Activated naive CD4-positive, alpha-beta T cell (primary cell): ENCODE data around the gene SH3GL1.
A peak's percentile ranks its signal among the peaks of the same experiment; 100 is the strongest.

ENCODE experiments used
- DNase-seq, 4 experiments: peaks; one replicate each; lab custom pipeline; 2025; lab: John Stamatoyannopoulos, UW

SH3GL1 gene

GRCh38 chr19:4375164-4376027, 25.0 kb downstream of the SH3GL1 start:
- no peak for DNase-seq

DNA sequence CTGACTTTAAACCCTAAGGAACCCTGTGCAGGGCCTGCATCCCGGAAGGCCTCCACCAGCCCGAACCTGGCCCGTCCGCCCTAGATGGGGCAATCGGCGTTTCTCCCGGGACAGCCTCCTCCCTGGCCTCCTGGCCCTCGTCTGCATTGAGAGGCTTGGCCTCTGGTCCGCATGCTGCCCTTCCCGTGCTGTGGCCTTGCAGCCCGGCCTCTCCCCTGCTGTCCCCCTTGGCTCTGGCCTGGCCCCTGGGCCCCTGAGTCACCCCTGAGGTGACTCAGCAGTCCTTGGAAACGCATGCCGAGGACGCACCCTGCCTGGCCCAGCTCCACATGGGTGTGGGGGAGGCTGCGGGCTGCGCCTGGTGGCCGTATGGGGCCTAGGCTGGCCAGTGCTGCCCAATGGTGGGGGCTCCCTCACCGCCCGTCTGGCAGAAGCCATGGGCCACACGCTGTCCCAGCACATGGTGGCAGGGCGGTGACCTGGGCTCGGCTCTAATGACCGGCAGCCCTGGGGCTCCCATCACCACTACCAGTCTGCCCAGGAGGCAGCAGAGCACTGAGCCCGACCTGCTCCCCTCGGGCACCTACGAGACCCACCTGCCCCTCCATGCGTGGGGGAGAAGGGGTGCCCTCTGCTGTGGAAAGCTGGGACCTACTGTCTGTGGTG, 25.7 kb downstream of the SH3GL1 start:
- DNase-seq: no peak

DNA sequence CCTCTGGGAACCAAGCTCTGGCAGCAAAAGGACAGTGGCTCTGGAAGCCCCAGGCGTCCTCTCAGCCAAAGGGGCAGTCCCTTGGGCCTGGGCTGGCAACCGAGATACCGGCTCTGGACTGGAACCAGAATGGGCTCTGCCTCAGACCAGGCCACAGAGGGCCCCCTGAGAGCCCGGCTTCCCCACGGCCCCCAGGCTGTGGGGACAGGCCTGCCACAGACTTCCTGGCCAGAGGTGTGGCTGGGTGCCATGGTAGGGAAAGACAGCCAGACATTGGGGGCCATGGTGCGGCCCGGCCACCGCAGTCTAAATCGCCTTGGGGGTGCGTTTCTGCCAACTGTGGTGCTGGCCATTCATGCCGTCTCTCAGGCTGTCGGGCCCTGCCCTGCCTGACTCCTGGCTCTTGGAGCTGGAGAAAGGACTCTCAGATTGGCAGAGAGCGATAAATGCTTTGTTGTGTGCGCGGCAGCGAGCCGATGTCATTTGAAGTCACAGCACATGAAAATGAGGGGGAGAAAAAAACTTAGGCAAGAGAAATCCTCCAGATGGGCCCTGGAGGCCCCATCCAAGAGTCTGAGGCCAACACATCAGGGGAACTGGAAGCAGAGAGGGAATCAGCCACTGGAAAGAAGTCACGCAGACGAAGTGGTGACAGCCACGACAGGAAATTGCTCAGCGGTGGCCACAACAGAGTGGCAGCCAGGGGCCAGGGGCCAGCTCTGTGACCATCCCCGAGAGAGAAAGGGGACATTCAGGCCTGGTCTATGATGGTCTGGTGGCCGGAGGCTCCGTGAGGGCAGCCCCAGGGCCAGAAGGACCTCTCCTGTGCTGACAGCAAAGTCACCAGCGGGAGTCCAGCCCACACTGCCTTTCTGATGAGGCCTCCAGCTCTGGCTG, 26.5 kb downstream of the SH3GL1 start:
- DNase-seq: no peak

DNA sequence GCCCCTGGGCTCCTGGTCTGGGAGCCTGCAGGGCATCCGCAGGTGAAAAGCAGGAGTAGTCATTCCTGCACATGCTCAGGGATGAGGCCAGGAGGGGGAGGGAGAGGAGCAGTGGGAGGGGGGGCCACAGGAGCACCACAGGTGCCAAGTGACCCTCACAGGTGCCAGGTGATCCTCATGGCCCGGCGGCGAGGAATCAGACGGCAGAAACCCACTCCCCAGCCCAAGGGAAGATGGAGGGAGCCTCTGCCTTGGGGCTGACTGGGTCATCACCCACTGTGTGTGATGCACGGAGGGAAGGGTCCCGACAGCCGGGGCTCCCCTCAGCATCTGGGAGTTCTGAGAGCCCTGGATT, 27.4 kb downstream of the SH3GL1 start:
- no peak for DNase-seq

GRCh38 chr19:4372165-4373012, 28.0 kb downstream of the SH3GL1 start:
- no peak for DNase-seq

DNA sequence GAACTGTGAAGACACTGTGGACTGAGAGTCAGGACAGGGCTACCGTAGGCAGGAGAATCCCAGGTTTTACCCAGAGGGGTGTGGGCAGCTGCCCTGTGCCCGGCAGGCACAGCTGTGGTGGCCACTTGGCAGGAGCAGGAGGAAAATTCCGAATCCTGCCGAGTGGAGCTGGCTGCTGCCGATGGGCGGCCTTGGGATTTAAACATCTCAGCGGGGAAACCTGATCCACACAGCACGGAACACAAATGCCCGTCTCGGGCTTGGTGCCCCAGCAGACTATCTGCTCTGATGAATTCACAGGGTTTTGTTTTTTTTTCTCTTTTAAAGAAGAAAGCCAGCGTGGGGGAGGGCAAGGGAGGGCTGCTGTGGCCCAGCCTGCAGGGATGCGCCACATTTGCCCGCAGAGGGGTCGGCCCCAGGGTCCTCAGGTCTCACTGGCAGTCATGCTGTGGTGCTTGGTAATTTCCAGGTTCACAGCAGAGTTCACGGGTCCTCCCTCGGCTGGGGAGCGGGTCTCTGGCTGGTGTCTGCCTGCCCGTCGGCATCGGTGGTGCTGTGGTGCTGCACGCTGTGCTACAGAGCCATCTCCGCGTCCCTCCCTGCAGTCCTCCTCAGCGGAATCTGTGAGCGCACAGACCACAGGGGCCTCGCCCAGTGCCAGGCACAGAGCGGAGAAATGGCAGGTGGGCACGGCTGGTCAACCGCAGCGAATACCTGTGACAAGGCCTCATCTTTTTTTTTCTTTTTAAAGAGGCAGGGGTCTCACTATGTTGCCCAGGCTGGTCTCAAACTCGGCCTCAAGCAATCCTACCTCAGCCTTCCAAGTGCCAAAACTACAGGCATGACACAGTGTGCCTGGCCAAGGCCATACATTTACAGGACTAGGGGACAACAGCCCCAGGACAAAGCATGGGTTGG, 28.8 kb downstream of the SH3GL1 start:
- no peak for DNase-seq

GRCh38 chr19:4370418-4371041, 29.8 kb downstream of the SH3GL1 start:
- DNase-seq: no peak

DNA sequence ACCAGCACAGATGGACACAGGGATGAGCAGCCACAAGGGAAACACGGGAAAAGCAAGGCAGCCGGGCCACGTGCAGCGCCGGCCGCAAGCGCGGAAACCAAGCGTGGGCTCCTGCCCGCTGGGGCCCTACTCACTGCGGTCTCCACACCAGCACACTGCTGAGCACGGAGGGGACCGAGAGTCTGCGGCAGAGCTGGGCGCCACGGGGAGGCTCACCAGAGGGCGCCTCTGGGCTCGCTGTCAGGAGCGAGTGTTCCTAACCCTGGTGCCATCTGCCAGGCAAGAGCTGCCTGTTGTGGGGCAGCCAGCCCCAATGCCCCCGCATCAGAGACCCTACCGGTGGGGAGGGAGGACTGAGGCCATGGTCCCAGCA, 30.5 kb downstream of the SH3GL1 start:
- DNase-seq: peak; percentile 24 to 61 (median 38)

DNA sequence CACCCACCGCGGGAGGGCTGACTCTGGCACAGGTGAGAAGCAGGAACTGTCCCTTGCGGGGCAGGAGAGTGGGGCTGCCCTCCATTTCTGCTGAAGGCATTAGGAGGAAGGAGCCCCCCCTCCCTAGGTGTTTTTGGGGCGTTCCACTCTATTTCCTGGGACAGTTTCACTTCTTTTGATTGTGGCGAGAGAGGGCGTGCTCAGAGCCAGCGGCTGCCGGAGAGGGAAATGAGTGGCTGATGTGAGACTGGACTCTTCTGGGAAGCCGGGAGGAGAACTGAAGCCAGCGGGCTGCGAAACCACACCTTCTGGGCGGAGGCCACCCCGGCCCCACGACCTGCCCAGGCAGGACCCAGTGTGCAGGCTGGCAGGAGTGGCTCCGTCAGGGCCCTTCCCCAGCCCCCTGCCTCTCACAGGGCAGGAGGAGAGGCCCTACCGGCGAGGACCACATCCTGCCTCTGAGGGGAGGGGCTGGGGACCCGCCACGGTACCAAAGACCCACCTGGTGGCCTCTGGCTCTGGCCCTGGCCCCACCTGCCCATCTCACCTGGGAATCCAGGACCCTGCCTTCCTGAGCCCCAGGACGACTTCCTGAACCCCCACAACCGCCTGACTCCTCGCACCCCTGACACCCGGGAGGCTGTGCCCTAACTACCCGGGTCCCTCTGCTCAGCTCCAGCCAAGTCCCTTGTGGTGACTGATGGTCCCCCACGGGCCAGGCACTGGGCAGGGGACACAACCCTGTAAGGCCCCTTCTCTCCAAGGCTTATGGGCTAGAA, 31.0 kb downstream of the SH3GL1 start:
- peak in 2 of 4 experiments; percentile 47 to 48 for DNase-seq

DNA sequence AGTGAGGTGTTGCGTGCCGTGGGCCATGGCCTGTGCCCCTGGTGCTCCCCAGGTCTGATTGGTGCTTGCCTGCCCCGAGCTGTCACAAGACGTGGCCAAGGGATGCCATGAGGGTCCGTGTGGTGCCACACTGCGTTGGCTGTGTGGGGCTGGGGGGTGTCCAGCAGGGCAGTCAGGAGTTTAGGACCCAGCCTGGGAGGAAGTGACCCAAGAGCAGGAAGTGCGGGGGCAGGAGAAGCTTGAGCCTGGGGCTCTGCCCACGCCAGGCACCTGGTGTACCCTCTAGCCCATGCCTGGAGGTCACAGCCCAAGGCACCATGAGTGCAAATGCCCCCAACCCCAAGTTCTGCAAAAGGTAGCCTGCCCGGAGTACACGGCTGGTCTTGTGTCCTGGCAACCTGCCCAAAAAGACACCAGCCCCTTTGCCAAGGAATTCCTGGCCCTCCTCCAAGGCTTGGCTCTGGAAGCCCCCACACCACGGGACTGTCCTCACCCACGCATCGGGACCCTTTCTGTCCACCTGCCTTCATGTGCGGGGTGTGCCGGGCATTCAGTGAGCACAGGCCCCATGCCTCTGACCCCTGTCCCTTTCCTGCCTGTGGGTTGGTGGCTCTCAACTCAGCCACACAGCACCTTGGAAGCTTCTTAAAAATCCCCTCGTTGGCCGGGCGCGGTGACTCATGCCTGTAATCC, 32.1 kb downstream of the SH3GL1 start:
- DNase-seq: no peak

- DNase-seq: no peak
Observed at GRCh38 chr19:4367781-4368127, 32.6 kb downstream of the SH3GL1 start.

DNA sequence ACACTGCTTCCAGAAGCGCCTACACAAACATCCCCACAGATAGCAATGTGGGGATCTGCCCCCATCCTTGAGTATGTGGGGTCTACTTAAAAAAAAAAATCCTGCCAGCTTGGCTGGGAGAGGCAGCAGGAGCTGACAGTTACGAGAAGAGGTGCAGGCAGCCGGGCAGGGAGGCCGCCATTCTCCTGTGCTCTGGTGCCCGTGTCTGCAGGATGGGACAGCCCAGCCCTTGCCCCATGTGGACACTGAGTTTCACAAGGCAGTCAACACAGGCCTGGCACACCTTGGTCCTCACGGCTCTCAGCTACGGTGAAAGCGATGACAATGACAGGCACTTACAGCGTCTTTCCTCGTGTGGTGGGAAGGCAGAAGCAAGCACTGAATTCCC, 33.0 kb downstream of the SH3GL1 start:
- DNase-seq: no peak

DNA sequence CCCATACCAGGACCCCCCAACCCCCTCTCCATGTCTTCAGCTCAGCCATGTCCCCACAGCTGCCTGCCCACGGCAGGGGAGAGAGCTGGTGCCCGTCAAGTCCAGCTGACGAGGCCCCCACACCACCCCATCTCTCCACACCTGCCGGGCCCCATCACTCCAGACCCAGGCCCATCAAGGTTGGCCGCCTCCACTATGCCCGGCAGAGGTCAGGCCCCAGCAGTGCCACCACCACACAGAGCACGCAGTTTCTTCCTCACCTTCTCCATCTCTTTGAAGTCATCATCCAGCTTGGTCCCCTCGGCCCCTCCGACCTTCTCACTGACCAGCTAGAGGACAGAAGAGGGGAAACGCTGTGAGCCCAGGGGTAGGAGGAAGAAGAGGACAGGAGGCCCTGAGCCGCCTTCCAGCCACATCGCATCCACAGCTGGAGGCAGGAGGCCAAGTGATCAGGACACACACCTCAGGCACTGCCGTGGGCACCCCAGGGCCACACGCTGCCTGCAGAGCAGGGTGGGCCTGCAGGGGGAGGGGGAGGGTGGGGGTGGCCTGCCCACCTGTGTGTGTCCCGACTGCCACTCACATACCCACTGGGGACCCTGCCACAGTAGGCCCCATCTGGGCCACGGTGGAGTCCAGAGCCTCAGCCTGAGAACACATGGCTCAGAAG, 33.5 kb downstream of the SH3GL1 start:
- no peak for DNase-seq

DNA sequence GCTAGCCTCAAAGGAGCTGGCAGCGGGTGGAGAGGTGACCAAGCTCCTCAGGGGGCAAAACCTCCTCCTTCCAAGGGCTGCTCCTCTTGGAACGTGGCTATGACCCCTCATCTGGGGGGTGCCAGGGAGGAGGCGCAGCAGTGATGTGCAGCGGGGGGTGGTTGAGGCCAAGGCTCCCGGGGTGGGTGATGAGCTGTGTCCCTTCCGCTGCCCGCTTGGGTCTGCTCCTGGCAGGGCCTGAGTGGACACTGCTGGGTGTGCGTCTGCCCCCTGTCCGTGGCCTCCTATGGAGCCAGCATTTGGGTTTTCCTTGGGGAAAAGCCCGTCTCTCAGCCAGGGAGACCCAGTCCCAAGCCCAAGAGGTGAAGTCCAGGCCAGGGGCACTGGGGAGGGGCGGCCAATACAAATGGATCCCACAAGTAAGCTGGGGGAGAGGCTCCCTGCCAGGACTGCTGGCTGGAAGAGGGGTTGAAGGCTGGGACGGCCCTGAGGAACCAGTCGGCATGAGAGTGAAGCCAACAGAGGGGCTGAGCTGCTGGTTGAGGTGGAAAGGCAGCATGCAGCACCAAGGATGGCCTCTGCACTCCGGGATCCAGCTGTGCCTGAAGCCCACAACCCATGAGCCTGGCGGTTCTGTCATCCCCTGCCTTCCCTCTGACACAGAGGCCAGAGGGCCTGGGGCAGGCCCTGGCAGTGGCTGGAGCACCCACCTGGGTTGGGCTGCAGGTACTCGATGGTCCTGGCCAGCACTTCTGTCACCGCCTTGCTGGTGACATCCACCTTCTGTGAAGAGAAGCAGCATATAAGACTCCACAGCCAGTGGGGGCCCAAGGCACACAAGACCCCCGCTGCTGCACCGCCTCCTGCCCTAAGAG, 34.3 kb downstream of the SH3GL1 start:
- DNase-seq: no peak

GRCh38 chr19:4365341-4365740, 35.0 kb downstream of the SH3GL1 start:
- no peak for DNase-seq

- DNase-seq: no peak
Observed at GRCh38 chr19:4363571-4364304, 36.6 kb downstream of the SH3GL1 start.
